ENCODE results near the gene DGCR2.

DNA sequence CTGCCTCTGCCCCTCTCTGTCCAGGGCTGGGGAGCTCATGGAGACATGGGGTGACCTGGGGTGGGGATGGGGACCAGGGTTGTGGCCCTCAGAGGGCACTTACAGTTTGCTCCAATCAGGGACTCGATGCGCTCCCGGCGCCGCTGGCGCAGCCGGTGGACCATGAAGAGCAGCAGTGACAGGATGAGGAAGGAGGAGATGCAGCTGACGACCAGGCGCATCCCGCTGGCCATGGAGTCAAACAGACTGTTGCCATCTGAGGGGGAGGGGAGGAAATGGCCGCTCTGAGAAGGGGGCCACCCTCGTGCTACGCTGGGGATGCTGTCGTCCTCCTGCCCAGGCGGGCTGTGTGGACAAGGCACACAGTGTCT is 80.5 kb downstream of the DGCR2 start:
- TF ChIP-seq CTCF (conservative IDR thresholded peaks at IDR 0.05) = no peak
- TF ChIP-seq ZFX (IDR thresholded peaks at IDR 0.05) = no peak

Measured in C4-2B (cell line).